ENCODE results near the gene RPS21. TPM values are rescaled to one million over a fixed set of nuclear protein-coding genes. Genes with fewer than 3 reads are reported as not detected.
A peak's percentile ranks its signal among the peaks of the same experiment; 100 is the strongest.

The RPS21 gene
- total and polyA plus RNA-seq, 2 of the 13 experiments (the other 11 are each of a cell fraction or from before 2014, with no cell fraction given), result 2,647 to 11,063 TPM

GRCh38 chr20:62366370-62367135 lies 20.4 kb upstream of the RPS21 start (continued):
- TF ChIP-seq REST (IDR thresholded peaks at IDR 0.05; ENCODE audit: borderline replicate concordance in 1 of 2, low read depth in 1 of 2, low read length in 2 of 2), result 0 out of 4 replicates have a peak, but pooled peaks of 1 of the 2 experiments have one; percentile 16
- TF ChIP-seq ZNF710 (CRISPR knock-in tag; IDR thresholded peaks at IDR 0.05; ENCODE audit: borderline replicate concordance), result peak; percentile 53; the same call in 1 of the 2 replicates
- TF ChIP-seq NFATC3 (CRISPR knock-in tag; IDR thresholded peaks at IDR 0.05), result no peak
- TF ChIP-seq ZNF484 (CRISPR knock-in tag; IDR thresholded peaks at IDR 0.05; ENCODE audit: borderline replicate concordance, low read depth), result no peak
- TF ChIP-seq ZNF766 (CRISPR knock-in tag; IDR thresholded peaks at IDR 0.05; ENCODE audit: borderline replicate concordance), result 0 out of 2 replicates have a peak, but pooled peaks have one; percentile 15
- peak; percentile 57; the same call in 1 of the 2 replicates for TF ChIP-seq TP53 (CRISPR knock-in tag; conservative IDR thresholded peaks at IDR 0.05)
- TF ChIP-seq POGZ (CRISPR knock-in tag; IDR thresholded peaks at IDR 0.05), result peak; percentile 61
- TF ChIP-seq ZIK1 (CRISPR knock-in tag; IDR thresholded peaks at IDR 0.05; ENCODE audit: borderline replicate concordance, low read depth), result no peak
- peak; percentile 28; the same call in 1 of the 2 replicates for TF ChIP-seq TFDP1 (CRISPR knock-in tag; IDR thresholded peaks at IDR 0.05; ENCODE audit: borderline replicate concordance)
- TF ChIP-seq ZNF678 (CRISPR knock-in tag; IDR thresholded peaks at IDR 0.05), result no peak
- peak; percentile 63; the same call in 1 of the 2 replicates for TF ChIP-seq NKX3-1 (CRISPR knock-in tag; IDR thresholded peaks at IDR 0.05)
- TF ChIP-seq ZNF616 (CRISPR knock-in tag; IDR thresholded peaks at IDR 0.05; ENCODE audit: low read depth), result no peak
- no peak for TF ChIP-seq EZH2 (conservative IDR thresholded peaks at IDR 0.05; ENCODE audit: low read depth, low read length)
- no peak for TF ChIP-seq AKNA (CRISPR knock-in tag; IDR thresholded peaks at IDR 0.05; ENCODE audit: borderline replicate concordance)
- TF ChIP-seq CREBL2 (CRISPR knock-in tag; IDR thresholded peaks at IDR 0.05; ENCODE audit: borderline replicate concordance), result no peak
- TF ChIP-seq PHF21A (CRISPR knock-in tag; IDR thresholded peaks at IDR 0.05), result peak; percentile 76

Data from HepG2 (cell line).